Neutrophil (primary cell): ENCODE data around the gene ASB1.

Source experiments
- H3K27ac ChIP-seq: fragments of 200-600 bp; sonication (generic); 2 replicates; pipeline ENCODE4 v1.5.1; 2016; ENCODE audit warnings: mild to moderate bottlenecking, moderate library complexity
- H3K27me3 ChIP-seq: fragments of 200-600 bp; sonication (generic); 2 replicates; pipeline ENCODE4 v1.6.0; 2016; ENCODE audit warnings: mild to moderate bottlenecking
- H3K36me3 ChIP-seq: fragments of 200-600 bp; sonication (generic); 2 replicates; pipeline ENCODE4 v1.5.1; 2017
- H3K4me1 ChIP-seq, 2 experiments: fragments of 200-600 bp in 1 of 2; sonication (generic) in 1 of 2; 1 replicate in 1 of 2; 2 replicates in 1 of 2; pipeline versions ENCODE4 v1.5.1 to v1.6.1; 2013 to 2016; ENCODE audit warnings: low read depth in 1 of 2, low read length in 1 of 2, mild to moderate bottlenecking in 1 of 2, moderate library complexity in 1 of 2; ENCODE audit not compliant: control insufficient read depth in 1 of 2, insufficient read depth in 1 of 2
- H3K4me3 ChIP-seq, 2 experiments: fragments of 200-600 bp in 1 of 2; sonication (generic) in 1 of 2; 1 replicate in 1 of 2; 2 replicates in 1 of 2; pipeline ENCODE4 v1.5.1; 2013 to 2016; ENCODE audit warnings: low read depth in 1 of 2, low read length in 1 of 2, mild to moderate bottlenecking in 1 of 2, moderate library complexity in 1 of 2
- H3K9me3 ChIP-seq: fragments of 200-600 bp; sonication (generic); 2 replicates; pipeline ENCODE4 v1.5.1; 2016
- TF ChIP-seq, protein P1 (sequence below): fragments of 200-600 bp; sonication (generic); IDR thresholded peaks from 2 replicates; pipeline ENCODE4 v1.5.1; 2016; ENCODE audit warnings: antibody characterized with exemption

The ASB1 gene

DNA sequence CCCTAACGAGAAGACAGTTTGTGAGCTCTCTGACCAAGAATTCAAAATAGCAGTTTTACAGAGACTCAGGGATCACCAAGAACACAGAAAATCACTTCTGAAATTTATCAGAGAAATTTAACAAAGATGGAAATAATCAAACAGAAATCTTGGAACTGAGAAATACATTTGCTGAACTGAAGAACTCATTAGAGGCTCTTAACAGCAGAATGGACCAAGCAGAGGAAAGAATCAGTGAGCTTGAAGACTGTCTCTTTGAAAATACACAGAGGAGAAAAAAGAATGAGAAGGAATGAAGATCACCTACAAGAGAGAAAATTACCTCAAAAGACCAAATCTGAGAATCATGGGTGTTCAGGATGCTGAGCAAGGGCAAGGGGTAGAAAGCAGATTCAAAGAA is 29.7 kb downstream of the ASB1 start:
- Histone ChIP-seq H3K27ac (no peak overlapping the region), H3K4me3 (no peak overlapping the region), H3K4me1 (no peaks in the 10 kb centered on the region), H3K36me3 (peaks cover 11% of the 10 kb centered on the region), H3K9me3 (no peaks in the 10 kb centered on the region), H3K27me3 (peaks cover 10% of the 10 kb centered on the region)
- TF ChIP-seq, protein P1, sequence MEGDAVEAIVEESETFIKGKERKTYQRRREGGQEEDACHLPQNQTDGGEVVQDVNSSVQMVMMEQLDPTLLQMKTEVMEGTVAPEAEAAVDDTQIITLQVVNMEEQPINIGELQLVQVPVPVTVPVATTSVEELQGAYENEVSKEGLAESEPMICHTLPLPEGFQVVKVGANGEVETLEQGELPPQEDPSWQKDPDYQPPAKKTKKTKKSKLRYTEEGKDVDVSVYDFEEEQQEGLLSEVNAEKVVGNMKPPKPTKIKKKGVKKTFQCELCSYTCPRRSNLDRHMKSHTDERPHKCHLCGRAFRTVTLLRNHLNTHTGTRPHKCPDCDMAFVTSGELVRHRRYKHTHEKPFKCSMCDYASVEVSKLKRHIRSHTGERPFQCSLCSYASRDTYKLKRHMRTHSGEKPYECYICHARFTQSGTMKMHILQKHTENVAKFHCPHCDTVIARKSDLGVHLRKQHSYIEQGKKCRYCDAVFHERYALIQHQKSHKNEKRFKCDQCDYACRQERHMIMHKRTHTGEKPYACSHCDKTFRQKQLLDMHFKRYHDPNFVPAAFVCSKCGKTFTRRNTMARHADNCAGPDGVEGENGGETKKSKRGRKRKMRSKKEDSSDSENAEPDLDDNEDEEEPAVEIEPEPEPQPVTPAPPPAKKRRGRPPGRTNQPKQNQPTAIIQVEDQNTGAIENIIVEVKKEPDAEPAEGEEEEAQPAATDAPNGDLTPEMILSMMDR = no peak

DNA sequence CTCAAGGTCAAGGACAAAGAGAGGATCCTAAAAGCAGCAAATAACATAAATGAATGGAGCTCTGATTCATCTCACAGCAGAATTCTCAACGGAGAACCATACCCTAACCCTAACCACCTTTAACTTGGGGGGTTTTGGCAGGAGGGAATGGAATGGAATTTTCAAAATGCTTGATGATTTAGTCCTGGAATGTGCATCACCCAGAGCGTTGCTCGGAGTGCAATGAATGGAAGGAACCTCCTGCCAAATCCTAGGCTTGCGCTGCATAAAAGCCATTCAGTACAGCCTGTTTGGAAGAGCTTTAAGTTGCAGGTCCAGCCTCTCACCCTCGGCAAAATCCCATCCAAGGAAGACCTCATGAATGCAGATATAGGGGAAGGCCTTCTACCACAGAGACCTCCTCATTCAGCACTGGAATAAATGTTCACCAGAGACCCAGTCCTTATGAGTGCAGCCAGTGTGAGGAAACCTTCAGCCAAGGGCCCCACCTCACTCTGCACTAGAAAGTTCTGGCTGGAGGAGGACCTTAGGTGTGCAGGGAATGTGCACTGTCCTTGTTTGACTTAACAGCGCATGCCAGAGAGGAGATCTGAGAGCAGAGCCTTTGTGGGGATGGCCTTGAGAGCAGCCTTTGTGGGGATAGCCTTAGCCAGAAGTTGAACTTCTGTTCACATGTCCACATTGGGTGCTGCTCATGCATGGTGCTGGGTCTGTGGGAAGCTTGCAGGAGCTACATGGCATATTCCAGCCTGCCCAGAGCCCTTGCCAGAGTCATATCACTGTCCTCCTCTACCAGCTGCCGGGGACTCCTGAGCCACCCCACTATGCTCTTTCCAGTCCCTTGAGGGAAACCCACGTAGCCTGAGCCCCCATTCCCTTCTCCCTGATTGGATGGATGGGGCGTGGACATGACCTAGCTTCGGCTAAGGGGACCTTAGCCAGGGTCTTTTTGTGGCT is 30.5 kb downstream of the ASB1 start:
- TF ChIP-seq, protein P1 = no peak

DNA sequence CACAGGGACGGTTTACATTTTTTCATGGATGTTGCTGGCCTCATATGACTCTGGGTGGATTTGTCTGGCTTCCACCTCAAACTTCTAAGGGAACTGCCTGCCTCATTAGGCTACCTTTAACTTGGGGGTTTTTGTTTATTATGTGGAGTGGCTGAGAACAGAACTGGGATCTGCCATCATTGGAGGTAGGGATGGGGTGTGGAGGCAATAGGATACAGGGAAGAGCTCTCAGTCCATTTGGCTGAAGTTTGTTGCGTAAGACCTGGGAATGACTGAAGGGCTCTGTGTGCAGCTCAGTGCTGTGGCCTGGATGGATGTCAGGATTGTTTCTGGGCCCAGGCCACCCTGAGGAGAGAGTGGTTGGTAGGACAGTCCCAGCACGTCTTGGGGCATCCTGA is 31.2 kb downstream of the ASB1 start:
- Histone ChIP-seq H3K27me3 (peaks cover 10% of the 10 kb centered on the region), H3K27ac (no peak overlapping the region), H3K4me1 (no peaks in the 10 kb centered on the region), H3K9me3 (no peaks in the 10 kb centered on the region), H3K4me3 (no peak overlapping the region), H3K36me3 (no peaks in the 10 kb centered on the region)
- TF ChIP-seq, protein P1 = no peak

More for the DNA sequence above, 30.5 kb downstream of the ASB1 start:
- Histone ChIP-seq H3K36me3 (peaks cover 6% of the 10 kb centered on the region), H3K4me3 (no peak overlapping the region), H3K9me3 (no peaks in the 10 kb centered on the region), H3K4me1 (no peaks in the 10 kb centered on the region), H3K27ac (no peak overlapping the region), H3K27me3 (peaks cover 10% of the 10 kb centered on the region)

DNA sequence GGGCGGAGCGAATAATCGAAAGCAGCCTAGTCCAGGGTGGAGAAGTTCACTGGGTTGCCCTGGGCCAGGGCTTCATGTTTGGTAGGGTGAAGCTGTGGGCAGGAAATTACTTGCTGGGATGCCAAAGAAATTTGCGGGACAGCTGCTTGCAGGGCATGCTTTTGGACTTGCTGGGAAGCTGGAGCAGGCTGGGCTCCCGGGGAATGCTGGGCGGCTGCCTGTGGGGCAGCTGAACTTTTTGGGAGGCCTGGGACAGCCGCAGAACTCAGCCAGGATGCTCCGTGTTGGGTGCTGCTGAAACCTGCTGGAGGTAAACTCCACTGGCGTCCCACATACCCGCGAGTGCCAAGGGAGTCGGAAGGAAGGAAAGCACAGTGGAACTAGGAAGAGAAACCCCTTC is 31.9 kb downstream of the ASB1 start:
- TF ChIP-seq, protein P1 = no peak
- peaks cover 10% of the 10 kb centered on the region for H3K27me3 ChIP-seq
- H3K9me3 ChIP-seq = no peaks in the 10 kb centered on the region
- H3K4me1 ChIP-seq = no peaks in the 10 kb centered on the region
- no peak overlapping the region for H3K27ac ChIP-seq
- no peaks in the 10 kb centered on the region for H3K36me3 ChIP-seq
- H3K4me3 ChIP-seq = no peak overlapping the region

DNA sequence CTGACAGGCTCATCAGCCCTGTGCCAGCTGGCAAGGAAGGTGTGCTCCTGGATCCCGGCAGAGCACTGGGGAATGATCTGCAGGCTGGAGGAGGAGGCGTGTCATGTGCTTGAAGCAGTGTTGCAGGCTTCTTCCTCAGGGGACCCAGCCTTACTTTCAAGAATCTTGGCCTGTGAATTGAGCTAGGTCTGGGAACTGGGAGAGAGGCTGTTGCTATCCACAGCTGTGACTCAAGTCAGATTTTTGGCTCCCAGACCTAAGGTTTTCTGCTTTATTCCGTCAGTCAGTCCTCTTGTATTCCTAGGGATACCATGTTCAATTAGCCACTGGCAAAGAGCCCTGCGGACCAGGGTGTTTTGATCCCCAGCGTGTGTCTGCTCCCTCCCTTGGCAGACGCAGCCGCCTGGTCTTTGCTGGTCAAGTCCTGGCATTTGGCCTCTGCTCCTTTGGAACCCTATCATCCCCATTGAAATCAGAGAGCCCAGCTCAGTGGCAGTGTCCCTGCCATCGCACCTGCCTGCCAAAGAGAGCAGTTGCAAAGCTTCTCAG is 32.4 kb downstream of the ASB1 start:
- Histone ChIP-seq H3K4me3 (no peak overlapping the region), H3K27me3 (peaks cover 10% of the 10 kb centered on the region), H3K36me3 (no peaks in the 10 kb centered on the region), H3K4me1 (no peaks in the 10 kb centered on the region), H3K9me3 (no peaks in the 10 kb centered on the region), H3K27ac (no peak overlapping the region)
- TF ChIP-seq, protein P1 = no peak
